Ovary (tissue), 3 donors: ENCODE data around the gene SUGP1.

Experiments used
- POLR2A ChIP-seq: fragments of 450-650 bp; IDR thresholded peaks from one replicate; pipeline ENCODE4 v1.6.1; 2017; ENCODE audit warnings: antibody characterized with exemption, mild to moderate bottlenecking, moderate library complexity
- TF ChIP-seq, protein P1 (sequence below), 3 donors: fragments of 450-650 bp in 2 of 3; fragments of 200-600 bp in 1 of 3; IDR thresholded peaks; one replicate each; pipeline versions ENCODE4 v1.5.1 to v1.8.0; 2016 to 2022; ENCODE audit warnings: antibody characterized with exemption in 3 of 3, mild to moderate bottlenecking in 1 of 3
- donor health status: DM: no; HTN: no; CAD: no.

DNA sequence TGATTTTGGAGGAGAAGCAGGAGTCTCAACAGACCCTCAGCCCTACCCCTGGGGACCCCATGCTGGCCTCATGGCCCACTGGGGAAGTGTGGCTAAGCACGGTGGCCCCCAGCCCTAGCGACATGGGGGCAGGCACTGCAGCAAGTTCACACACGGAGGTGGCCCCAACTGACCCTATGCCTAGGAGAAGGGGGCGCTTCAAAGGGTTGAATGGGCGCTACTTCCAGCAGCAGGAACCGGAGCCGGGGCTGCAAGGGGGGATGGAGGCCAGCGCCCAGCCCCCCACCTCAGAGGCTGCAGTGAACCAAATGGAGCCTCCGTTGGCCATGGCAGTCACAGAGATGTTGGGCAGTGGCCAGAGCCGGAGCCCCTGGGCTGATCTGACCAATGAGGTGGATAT is 93.6 kb downstream of the SUGP1 start:
- TF ChIP-seq POLR2A = no peak
- TF ChIP-seq, protein P1, sequence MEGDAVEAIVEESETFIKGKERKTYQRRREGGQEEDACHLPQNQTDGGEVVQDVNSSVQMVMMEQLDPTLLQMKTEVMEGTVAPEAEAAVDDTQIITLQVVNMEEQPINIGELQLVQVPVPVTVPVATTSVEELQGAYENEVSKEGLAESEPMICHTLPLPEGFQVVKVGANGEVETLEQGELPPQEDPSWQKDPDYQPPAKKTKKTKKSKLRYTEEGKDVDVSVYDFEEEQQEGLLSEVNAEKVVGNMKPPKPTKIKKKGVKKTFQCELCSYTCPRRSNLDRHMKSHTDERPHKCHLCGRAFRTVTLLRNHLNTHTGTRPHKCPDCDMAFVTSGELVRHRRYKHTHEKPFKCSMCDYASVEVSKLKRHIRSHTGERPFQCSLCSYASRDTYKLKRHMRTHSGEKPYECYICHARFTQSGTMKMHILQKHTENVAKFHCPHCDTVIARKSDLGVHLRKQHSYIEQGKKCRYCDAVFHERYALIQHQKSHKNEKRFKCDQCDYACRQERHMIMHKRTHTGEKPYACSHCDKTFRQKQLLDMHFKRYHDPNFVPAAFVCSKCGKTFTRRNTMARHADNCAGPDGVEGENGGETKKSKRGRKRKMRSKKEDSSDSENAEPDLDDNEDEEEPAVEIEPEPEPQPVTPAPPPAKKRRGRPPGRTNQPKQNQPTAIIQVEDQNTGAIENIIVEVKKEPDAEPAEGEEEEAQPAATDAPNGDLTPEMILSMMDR (IDR thresholded peaks at IDR 0.05) = no peak
